H9 (cell line): ENCODE results near the gene PIP5K1C. TPM values are rescaled to one million over a fixed set of nuclear protein-coding genes. Genes with fewer than 3 reads are reported as not detected.

Experiments used
- DNase-seq: peaks from one replicate; pipeline ENCODE4 v3.0.0-alpha.2; 2017
- H2AFZ ChIP-seq: one replicate; pipeline ENCODE4 v1.6.1; 2013; ENCODE audit warnings: mild to moderate bottlenecking, low read length, control low read depth, moderate library complexity
- H2AK5ac ChIP-seq: 2 replicates; pipeline ENCODE4 v1.6.1; 2013; ENCODE audit warnings: low read length, control low read depth, mixed read lengths; ENCODE audit not compliant: insufficient read length
- H2BK120ac ChIP-seq: one replicate; pipeline ENCODE4 v1.6.1; 2013; ENCODE audit warnings: low read depth, mild to moderate bottlenecking, low read length, control low read depth, inconsistent platforms; ENCODE audit not compliant: poor library complexity, severe bottlenecking
- H2BK12ac ChIP-seq: 2 replicates; pipeline ENCODE4 v1.6.1; 2013; ENCODE audit warnings: low read length, control low read depth, mixed read lengths, low read depth; ENCODE audit not compliant: insufficient read length
- H2BK15ac ChIP-seq: 2 replicates; pipeline ENCODE4 v1.6.1; 2013; ENCODE audit warnings: low read depth, low read length, control low read depth
- H2BK20ac ChIP-seq: one replicate; pipeline ENCODE4 v1.6.1; 2013; ENCODE audit warnings: low read depth, mild to moderate bottlenecking, low read length, control low read depth, inconsistent platforms; ENCODE audit not compliant: poor library complexity, severe bottlenecking
- H2BK5ac ChIP-seq: 2 replicates; pipeline ENCODE4 v1.6.1; 2013; ENCODE audit warnings: low read length, control low read depth, mixed read lengths; ENCODE audit not compliant: insufficient read length
- H3K14ac ChIP-seq: 2 replicates; pipeline ENCODE4 v1.6.1; 2013; ENCODE audit warnings: low read length, control low read depth; ENCODE audit not compliant: insufficient read depth
- H3K18ac ChIP-seq: 2 replicates; pipeline ENCODE4 v1.6.1; 2013; ENCODE audit warnings: low read depth, mild to moderate bottlenecking, mixed read lengths, low read length, control low read depth; ENCODE audit not compliant: insufficient read length
- H3K23ac ChIP-seq: 2 replicates; pipeline ENCODE4 v1.6.1; 2013; ENCODE audit warnings: low read length, control low read depth, mixed read lengths, low read depth; ENCODE audit not compliant: insufficient read length
- H3K23me2 ChIP-seq: 2 replicates; pipeline ENCODE4 v1.6.1; 2013; ENCODE audit warnings: low read depth, mild to moderate bottlenecking, mixed read lengths, low read length, control low read depth; ENCODE audit not compliant: insufficient read length, poor library complexity, severe bottlenecking
- H3K27ac ChIP-seq: 2 replicates; pipeline ENCODE4 v1.5.1; 2013; ENCODE audit warnings: low read length, control low read depth, mixed read lengths, low read depth; ENCODE audit not compliant: insufficient read length
- H3K27me3 ChIP-seq: 2 replicates; pipeline ENCODE4 v1.6.1; 2013; ENCODE audit warnings: low read length, control low read depth, inconsistent platforms; ENCODE audit not compliant: insufficient read depth
- H3K4ac ChIP-seq: 2 replicates; pipeline ENCODE4 v1.6.1; 2013; ENCODE audit warnings: low read depth, mild to moderate bottlenecking, control low read depth, inconsistent platforms, low read length, moderate library complexity
- H3K4me1 ChIP-seq: 2 replicates; pipeline ENCODE4 v1.6.1; 2013; ENCODE audit warnings: low read length, control low read depth, inconsistent platforms; ENCODE audit not compliant: insufficient read depth
- H3K4me2 ChIP-seq: 2 replicates; pipeline ENCODE4 v1.6.1; 2013; ENCODE audit warnings: low read length, control low read depth, mixed read lengths; ENCODE audit not compliant: insufficient read length, insufficient read depth
- H3K56ac ChIP-seq: 2 replicates; pipeline ENCODE4 v1.6.1; 2013; ENCODE audit warnings: low read depth, mild to moderate bottlenecking, mixed read lengths, low read length, control low read depth; ENCODE audit not compliant: insufficient read length
- H3K79me1 ChIP-seq: 2 replicates; pipeline ENCODE4 v1.6.1; 2013; ENCODE audit warnings: low read depth, mild to moderate bottlenecking, moderate library complexity, low read length, control low read depth, inconsistent platforms; ENCODE audit not compliant: insufficient read depth, poor library complexity, severe bottlenecking
- H3K79me2 ChIP-seq: 2 replicates; pipeline ENCODE4 v1.6.1; 2013; ENCODE audit warnings: low read length, control low read depth, inconsistent platforms; ENCODE audit not compliant: insufficient read depth
- H3K9ac ChIP-seq: 2 replicates; pipeline ENCODE4 v1.6.1; 2013; ENCODE audit warnings: low read length, control low read depth, mixed read lengths; ENCODE audit not compliant: insufficient read length; ENCODE audit errors: extremely low read depth
- H3K9me3 ChIP-seq: one replicate; pipeline ENCODE4 v1.6.1; 2013; ENCODE audit warnings: low read depth, low read length, inconsistent platforms; ENCODE audit not compliant: control insufficient read depth
- H3T11ph ChIP-seq: one replicate; pipeline ENCODE4 v1.6.1; 2013; ENCODE audit warnings: mild to moderate bottlenecking, low read length, control low read depth, inconsistent platforms
- H4K20me1 ChIP-seq: one replicate; pipeline ENCODE4 v1.6.1; 2013; ENCODE audit not compliant: control insufficient read depth, insufficient read length, insufficient read depth
- H4K5ac ChIP-seq: 2 replicates; pipeline ENCODE4 v1.6.1; 2013; ENCODE audit warnings: low read depth, mild to moderate bottlenecking, mixed read lengths, low read length, control low read depth; ENCODE audit not compliant: insufficient read length
- H4K8ac ChIP-seq: replicated peaks from 2 replicates; pipeline ENCODE4 v1.6.1; 2013; ENCODE audit warnings: low read length, control low read depth, mixed read lengths, low read depth; ENCODE audit not compliant: insufficient read length
- H4K91ac ChIP-seq: 2 replicates; pipeline ENCODE4 v1.6.1; 2013; ENCODE audit warnings: low read depth, mild to moderate bottlenecking, moderate library complexity, mixed read lengths, low read length, control low read depth; ENCODE audit not compliant: insufficient read length
- H3K27ac Mint-ChIP-seq, 3 experiments: 2 replicates in 2 of 3; 3 replicates in 1 of 3; pipeline ENCODE4 v1.8.0; 2020 to 2021; ENCODE audit warnings: mixed read lengths in 3 of 3, mild to moderate bottlenecking in 1 of 3, moderate library complexity in 1 of 3
- H3K27me3 Mint-ChIP-seq: 2 replicates; pipeline ENCODE4 v1.8.0; 2021; ENCODE audit warnings: low read depth, mild to moderate bottlenecking, moderate library complexity, mixed read lengths
- H3K36me3 Mint-ChIP-seq, 3 experiments: 2 replicates in 2 of 3; 3 replicates in 1 of 3; pipeline ENCODE4 v1.8.0; 2020 to 2021; ENCODE audit warnings: low read depth in 3 of 3, mixed read lengths in 3 of 3; ENCODE audit not compliant: insufficient read depth in 1 of 3
- H3K4me1 Mint-ChIP-seq, 2 experiments: 2 replicates each; pipeline ENCODE4 v1.8.0; 2020; ENCODE audit warnings: mixed read lengths in 2 of 2
- H3K4me3 Mint-ChIP-seq, 2 experiments: 2 replicates in 1 of 2; 3 replicates in 1 of 2; pipeline ENCODE4 v1.8.0; 2020 to 2021; ENCODE audit warnings: mild to moderate bottlenecking in 2 of 2, mixed read lengths in 2 of 2, moderate library complexity in 1 of 2
- H3K9me3 Mint-ChIP-seq, 2 experiments: 2 replicates in 1 of 2; 3 replicates in 1 of 2; pipeline ENCODE4 v1.8.0; 2020; ENCODE audit warnings: mild to moderate bottlenecking in 2 of 2, mixed read lengths in 2 of 2, moderate library complexity in 1 of 2
- WGBS: extraction: QIAGEN DNeasy Blood & Tissue Kit; methylation state at CpG from one replicate; pipeline ENCODE4 v1.1.7; 2013; ENCODE audit warnings: missing lambda C conversion rate, low lambda C conversion rate, mixed read lengths; ENCODE audit not compliant: insufficient read length; ENCODE audit errors: extremely low coverage; 5-methylcytosine and 5-hydroxymethylcytosine counted together
- total RNA-seq: library from RNA; stranded (reverse); gene quantifications from 2 replicates; pipeline ENCODE4 v1.2.1, GENCODE V29; 2021
- TF ChIP-seq, protein P1 (sequence below): fragments of 200-600 bp; sonication (generic); conservative IDR thresholded peaks from 3 replicates; pipeline ENCODE4 v1.8.0; 2021; ENCODE audit warnings: antibody characterized with exemption, mild to moderate bottlenecking

The PIP5K1C gene
- total RNA-seq, 1 experiment from 2014 or later: 41.7 TPM

DNA sequence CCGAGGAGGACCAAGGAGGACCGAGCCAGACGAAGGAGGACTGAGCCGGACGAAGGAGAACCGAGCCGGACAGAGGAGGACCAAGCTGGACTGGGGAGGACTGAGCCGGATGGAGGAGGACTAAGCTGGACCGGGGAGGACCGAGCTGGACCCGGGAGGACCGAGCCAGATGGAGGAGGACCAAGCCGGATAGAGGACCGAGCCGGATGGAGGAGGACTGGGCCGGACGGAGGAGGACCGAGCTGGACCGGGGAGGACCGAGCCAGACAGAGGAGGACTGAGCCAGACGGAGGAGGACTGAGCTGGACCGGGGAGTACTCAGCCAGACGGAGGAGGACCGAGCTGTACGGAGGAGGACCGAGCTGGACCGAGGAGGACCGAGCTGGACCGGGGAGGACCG lies 3.2 kb downstream of the PIP5K1C start:
- H3K23ac ChIP-seq: no peak overlapping the region
- H3T11ph ChIP-seq: no peak overlapping the region
- H4K20me1 ChIP-seq: no peaks in the 10 kb centered on the region
- H4K91ac ChIP-seq: no peak overlapping the region
- H3K9me3 ChIP-seq: no peaks in the 10 kb centered on the region
- H3K4ac ChIP-seq: no peak overlapping the region
- no peak overlapping the region for H4K5ac ChIP-seq
- H3K4me1 Mint-ChIP-seq: peaks cover 0 to 10% of the 10 kb centered on the region in 2 experiments; a peak in 2 of 4 replicates
- H3K56ac ChIP-seq: no peak overlapping the region
- H2BK20ac ChIP-seq: no peak overlapping the region
- H2BK120ac ChIP-seq: no peak overlapping the region
- peaks cover 0 to 11% (median 0%) of the 10 kb centered on the region in 3 experiments; a peak in 4 of 7 replicates for H3K36me3 Mint-ChIP-seq
- no peak overlapping the region for H4K8ac ChIP-seq
- H3K9me3 Mint-ChIP-seq: no peaks in the 10 kb centered on the region; a peak in 2 of 5 replicates
- H2BK12ac ChIP-seq: no peak overlapping the region
- no peaks in the 10 kb centered on the region for H3K79me1 ChIP-seq
- H3K9ac ChIP-seq: no peak overlapping the region
- no peak overlapping the region for H3K27ac ChIP-seq
- H2AK5ac ChIP-seq: no peak overlapping the region
- no peak overlapping the region for H2BK5ac ChIP-seq
- DNase-seq: no peak
- H3K27me3 ChIP-seq: no peaks in the 10 kb centered on the region
- H3K4me3 Mint-ChIP-seq: no peak overlapping the region
- peaks cover 16% of the 10 kb centered on the region; the same call in 1 of the 2 replicates for H3K79me2 ChIP-seq
- no peaks in the 10 kb centered on the region; the same call in 1 of the 2 replicates for H3K4me1 ChIP-seq
- H3K27me3 Mint-ChIP-seq: no peaks in the 10 kb centered on the region
- no peak overlapping the region for H2AFZ ChIP-seq
- no peak overlapping the region for H3K4me2 ChIP-seq
- no peak overlapping the region; the same call in 1 of the 2 replicates for H3K14ac ChIP-seq
- TF ChIP-seq, protein P1, sequence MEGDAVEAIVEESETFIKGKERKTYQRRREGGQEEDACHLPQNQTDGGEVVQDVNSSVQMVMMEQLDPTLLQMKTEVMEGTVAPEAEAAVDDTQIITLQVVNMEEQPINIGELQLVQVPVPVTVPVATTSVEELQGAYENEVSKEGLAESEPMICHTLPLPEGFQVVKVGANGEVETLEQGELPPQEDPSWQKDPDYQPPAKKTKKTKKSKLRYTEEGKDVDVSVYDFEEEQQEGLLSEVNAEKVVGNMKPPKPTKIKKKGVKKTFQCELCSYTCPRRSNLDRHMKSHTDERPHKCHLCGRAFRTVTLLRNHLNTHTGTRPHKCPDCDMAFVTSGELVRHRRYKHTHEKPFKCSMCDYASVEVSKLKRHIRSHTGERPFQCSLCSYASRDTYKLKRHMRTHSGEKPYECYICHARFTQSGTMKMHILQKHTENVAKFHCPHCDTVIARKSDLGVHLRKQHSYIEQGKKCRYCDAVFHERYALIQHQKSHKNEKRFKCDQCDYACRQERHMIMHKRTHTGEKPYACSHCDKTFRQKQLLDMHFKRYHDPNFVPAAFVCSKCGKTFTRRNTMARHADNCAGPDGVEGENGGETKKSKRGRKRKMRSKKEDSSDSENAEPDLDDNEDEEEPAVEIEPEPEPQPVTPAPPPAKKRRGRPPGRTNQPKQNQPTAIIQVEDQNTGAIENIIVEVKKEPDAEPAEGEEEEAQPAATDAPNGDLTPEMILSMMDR: no peak
- no CpG with 5 or more reads among the region's 30 CpGs for WGBS
- peaks cover 8% of the 10 kb centered on the region for H3K23me2 ChIP-seq
- H2BK15ac ChIP-seq: no peak overlapping the region
- H3K27ac Mint-ChIP-seq: no peak overlapping the region; a peak in 1 of 7 replicates
- no peak overlapping the region for H3K18ac ChIP-seq
